C4-2B (cell line): ENCODE data around the gene TSC22D1.

Experiments
- ZFX ChIP-seq: fragments of 450-650 bp; IDR thresholded peaks from 2 replicates; pipeline ENCODE4 v1.6.1; 2017
- TF ChIP-seq, protein P1 (sequence below): fragments of 450-650 bp; conservative IDR thresholded peaks from 2 replicates; pipeline ENCODE4 v1.5.1; 2017; ENCODE audit warnings: mild to moderate bottlenecking

DNA sequence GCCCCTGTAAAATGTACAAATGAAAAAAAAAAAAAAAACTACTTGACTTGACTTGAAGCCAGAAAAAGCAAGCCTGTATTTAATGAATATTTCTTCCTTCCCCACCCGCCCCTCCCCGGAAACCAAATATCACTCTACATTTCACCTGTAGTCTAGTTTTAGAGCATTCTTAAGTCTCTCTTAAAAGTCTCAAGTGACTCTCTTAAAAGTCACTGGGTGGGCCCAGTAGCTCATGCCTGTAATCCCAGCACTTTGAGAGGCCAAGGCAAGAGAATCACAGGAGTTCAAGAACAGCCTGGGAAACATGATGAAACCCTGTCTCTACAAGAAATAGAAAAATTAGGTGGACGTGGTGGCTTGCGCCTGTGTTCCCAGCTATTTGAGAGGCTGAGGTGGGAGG lies 72.0 kb downstream of the TSC22D1 start:
- TF ChIP-seq, protein P1, sequence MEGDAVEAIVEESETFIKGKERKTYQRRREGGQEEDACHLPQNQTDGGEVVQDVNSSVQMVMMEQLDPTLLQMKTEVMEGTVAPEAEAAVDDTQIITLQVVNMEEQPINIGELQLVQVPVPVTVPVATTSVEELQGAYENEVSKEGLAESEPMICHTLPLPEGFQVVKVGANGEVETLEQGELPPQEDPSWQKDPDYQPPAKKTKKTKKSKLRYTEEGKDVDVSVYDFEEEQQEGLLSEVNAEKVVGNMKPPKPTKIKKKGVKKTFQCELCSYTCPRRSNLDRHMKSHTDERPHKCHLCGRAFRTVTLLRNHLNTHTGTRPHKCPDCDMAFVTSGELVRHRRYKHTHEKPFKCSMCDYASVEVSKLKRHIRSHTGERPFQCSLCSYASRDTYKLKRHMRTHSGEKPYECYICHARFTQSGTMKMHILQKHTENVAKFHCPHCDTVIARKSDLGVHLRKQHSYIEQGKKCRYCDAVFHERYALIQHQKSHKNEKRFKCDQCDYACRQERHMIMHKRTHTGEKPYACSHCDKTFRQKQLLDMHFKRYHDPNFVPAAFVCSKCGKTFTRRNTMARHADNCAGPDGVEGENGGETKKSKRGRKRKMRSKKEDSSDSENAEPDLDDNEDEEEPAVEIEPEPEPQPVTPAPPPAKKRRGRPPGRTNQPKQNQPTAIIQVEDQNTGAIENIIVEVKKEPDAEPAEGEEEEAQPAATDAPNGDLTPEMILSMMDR: no peak
- TF ChIP-seq ZFX: no peak
